SK-MEL-5 (cell line): ENCODE results near the gene PLK3. TPM values are rescaled to one million over a fixed set of nuclear protein-coding genes. Genes with fewer than 3 reads are reported as not detected.
"Not testable (repeated sequence)": the region's sequence is repeated elsewhere in the genome, so short reads cannot be mapped to it uniquely, and the experiment has no call there.

Experiments
- DNase-seq: peaks from one replicate; pipeline ENCODE4 v3.0.0-alpha.2; 2016; ENCODE audit warnings: low read depth, low spot score
- in situ Hi-C: cut with HindIII; loops from 2 replicates; pipeline ENCODE4 v1.10.0; 2016; ENCODE audit warnings: low sequenced_read_pairs, high pct_unique_total_duplicates, low pct_unique_long_range_greater_than_20kb
- total RNA-seq: library from RNA; depleted of rRNA; stranded (reverse); fragments of >200 nt; shearing (Covaris generic); gene quantifications from 2 replicates; pipeline ENCODE4 v1.2.3, GENCODE V29; 2014

The PLK3 gene
- total RNA-seq, 1 experiment from 2014 or later, result 5.0 TPM

DNA sequence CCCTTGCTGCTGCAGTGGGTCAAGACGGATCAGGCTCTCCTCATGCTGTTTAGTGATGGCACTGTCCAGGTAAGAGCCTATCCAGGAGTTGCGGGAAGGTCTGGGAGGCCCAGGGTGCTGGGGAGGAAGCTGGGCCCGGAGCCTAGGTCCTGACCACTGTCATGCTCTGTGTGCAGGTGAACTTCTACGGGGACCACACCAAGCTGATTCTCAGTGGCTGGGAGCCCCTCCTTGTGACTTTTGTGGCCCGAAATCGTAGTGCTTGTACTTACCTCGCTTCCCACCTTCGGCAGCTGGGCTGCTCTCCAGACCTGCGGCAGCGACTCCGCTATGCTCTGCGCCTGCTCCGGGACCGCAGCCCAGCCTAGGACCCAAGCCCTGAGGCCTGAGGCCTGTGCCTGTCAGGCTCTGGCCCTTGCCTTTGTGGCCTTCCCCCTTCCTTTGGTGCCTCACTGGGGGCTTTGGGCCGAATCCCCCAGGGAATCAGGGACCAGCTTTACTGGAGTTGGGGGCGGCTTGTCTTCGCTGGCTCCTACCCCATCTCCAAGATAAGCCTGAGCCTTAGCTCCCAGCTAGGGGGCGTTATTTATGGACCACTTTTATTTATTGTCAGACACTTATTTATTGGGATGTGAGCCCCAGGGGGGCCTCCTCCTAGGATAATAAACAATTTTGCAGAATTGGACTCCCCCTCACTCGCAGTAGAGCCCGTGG, 5.3 kb downstream of the PLK3 start:
- DNase-seq, result no peak
- in situ Hi-C loops, result no loop called here

DNA sequence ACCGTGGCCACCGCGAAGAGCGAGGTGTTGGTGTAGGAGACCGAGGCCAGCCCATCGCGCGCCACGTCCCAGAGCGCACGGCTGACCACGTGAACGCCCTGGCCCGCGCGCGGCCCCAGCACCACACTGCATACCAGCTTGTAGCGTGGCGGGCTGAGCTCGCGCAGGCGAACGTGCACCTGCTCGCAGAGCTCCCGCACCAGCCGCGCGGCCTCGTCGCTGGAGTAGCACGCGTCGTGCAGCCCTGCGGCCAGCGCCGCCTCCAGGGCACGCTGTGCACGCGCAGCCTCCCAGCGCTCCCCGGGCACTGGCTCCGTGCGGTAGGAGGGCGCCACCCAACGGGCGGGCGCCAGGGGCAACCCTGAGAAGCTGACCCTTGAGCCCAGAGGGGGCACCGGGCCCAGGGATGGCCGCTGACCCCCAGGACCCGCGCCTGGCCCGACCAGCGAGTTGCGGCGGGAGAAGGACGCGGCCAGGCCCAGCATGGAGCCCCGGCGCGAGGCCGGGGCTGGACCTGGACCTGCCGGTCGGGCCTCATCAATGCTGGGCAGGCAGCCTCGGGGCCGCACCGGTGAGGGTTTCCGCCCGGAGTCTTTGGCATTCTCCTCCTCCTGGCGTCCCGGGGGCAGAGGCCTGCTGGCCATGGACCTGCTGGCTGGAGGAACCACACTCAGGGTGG, 6.0 kb downstream of the PLK3 start:
- in situ Hi-C loops, result no loop called here
- no peak for DNase-seq

DNA sequence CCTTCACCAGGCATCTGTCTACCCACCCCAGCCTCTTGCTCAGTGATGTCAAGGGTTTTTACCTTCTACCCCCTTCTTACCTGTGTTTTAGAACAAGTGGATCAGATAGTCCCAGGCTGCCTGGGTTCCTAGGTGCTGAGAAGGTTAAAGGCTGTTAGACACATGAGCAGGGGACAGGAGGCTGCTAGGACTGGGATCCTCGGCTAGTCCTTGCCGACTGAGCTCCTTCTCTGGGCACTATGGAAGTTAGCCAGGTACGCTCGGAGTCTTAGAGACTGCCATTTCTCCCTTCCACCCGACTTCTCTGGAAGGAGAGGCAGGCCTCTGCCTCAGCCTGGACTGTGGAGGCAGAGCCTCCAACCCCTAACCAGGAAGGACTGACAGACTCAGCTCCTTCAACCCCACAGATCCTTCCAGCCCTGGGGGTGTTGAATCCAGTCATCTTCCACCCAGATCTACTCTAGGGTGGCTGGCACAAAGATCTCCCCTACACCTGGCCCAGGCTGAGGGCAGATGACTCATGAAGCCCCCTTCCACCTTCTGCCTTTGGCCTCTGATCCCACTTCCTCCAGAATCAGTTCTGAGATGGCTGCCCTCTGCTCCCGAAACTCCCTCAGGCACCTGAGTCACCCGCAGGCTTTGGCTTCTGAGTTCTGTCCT, 6.7 kb downstream of the PLK3 start, which contains the start of gene DYNLT4:
Gene DYNLT4 (minus strand): TSS at position 648 of the 660 bp plus-strand sequence. CDS start 683 bp downstream, outside the sequence.
- in situ Hi-C loops, result no loop called here
- DNase-seq, result no peak

DNA sequence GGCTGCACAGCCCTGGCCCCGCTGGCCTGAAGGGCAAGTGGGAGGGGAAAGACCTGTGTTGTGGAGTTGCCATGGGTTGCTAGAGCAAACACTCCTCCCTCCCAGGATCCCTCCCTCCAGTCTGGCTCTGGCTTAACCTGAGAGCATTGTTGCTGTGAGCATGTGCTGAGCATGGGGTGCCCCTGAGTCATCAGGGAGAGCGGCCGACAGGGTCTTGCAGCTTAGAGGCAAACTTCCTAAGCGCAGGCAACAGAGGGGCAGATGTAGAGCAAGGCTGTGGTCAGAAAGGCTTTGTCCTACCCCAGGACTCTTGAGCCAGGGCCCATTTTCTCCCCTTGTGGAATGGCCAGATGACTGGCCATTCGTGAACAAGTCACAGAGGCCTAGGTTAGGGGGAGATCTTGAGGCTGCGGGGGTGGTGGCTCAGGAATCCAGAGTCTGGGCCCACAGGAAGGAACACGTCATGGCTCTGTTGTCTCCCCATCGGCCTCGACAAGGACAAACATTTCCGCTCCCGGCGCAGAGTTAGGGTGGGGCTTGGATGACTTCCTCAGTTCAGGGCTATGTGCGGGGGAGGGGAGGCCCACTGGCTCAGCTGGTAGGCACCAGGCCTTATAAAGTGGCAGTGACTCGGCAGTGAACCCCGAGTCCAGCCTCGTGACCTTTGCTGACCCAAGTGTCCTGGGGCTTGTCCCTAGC, 7.3 kb downstream of the PLK3 start:
- in situ Hi-C loops, result no loop called here
- DNase-seq, result peak; percentile 90

DNA sequence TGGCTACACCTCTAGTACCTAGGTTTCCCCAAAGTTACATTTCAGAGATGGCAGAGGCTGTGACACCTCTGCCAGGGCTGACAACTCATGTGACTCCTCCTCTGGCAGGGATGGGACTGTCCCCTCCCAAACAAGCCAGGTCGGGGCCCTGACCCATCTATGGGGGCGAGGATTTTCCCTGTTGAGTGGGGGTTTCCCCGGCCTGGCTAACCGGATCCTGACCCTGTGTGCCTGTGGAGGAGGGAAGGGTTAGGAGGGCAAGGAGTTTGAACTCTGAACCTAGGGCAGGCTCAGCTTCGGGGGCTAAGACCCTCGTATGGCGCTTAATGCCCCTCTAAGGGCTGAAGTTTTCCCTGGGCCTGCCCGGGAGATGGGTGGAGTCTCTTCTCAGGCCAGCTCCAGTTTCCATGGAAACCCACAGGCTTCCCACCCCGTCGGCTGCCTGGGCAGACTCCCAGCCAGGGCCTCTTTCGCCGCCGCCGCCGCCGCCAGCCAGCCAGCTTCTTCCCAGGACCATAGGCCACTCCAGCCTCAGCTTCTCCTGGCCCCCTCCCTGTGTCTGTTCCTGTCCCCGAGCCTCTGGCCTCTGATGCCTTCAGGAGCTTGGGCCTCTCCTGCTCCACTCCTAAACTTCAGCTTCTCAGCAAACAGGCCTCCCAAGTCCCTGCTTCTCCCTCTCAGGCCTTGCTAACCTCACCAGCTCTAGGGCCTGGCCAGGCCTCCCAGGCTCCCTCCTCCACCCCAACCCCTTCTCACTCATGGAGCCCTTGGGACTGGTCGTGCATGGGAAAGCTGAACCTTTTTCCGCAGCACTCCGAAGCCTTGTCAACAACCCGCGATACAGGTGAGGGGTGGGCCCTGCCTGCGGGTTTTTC, 8.1 kb downstream of the PLK3 start, which contains the start of gene BTBD19:
Gene BTBD19 (plus strand): TSS at position 461 of the 875 bp plus-strand sequence. CDS start 298 bp downstream, at position 759.
- DNase-seq, result no peak
- in situ Hi-C loops, result no loop called here

DNA sequence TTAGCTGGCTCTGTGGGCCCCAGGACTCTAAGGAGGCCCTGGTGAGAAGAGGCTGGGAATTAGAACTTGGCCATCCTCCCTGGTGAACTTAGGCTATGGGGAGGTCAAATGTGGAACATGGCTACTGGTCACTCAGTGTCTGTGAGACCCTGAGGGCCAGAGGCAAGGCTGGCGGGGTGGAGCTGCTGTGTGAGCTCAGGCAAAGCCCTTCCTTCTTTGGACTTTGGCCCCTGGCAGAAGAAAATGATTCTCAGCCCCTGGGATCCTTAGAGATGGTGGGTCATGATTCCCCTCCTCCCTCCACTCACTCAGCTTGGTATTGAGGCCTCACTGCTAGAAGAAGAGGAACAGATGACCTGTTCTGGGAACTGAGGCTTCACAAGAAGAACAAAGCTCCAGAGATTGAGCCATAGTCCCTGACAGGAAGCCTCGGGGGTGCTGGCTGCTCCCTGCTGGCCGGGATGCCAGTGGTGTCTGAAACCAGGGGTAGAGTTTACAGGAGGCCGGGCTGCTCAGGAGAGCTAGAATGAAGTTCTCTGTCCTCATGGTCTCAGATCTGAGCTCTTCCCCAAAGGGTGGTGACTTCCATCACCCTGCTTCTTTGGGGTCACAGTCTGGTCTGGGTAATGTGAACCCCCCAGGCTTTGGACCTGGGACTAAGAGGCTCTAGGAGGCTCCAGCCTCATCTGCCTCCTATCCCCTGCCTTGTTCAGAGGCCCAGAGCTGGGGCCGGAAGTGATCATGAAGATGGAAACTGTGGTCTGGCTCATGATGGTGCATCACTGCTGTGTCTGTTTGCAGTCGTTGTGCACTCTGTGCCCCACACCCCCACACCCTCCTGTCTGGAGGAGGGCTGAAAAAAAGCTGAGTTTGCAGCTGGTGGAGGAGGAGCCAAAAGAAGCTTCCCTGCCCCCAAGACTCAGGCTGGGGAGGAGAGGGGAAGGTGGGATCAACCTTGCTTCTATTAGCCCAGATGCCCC, 9.1 kb downstream of the PLK3 start:
- no peak for DNase-seq
- in situ Hi-C loops, result no loop called here

DNA sequence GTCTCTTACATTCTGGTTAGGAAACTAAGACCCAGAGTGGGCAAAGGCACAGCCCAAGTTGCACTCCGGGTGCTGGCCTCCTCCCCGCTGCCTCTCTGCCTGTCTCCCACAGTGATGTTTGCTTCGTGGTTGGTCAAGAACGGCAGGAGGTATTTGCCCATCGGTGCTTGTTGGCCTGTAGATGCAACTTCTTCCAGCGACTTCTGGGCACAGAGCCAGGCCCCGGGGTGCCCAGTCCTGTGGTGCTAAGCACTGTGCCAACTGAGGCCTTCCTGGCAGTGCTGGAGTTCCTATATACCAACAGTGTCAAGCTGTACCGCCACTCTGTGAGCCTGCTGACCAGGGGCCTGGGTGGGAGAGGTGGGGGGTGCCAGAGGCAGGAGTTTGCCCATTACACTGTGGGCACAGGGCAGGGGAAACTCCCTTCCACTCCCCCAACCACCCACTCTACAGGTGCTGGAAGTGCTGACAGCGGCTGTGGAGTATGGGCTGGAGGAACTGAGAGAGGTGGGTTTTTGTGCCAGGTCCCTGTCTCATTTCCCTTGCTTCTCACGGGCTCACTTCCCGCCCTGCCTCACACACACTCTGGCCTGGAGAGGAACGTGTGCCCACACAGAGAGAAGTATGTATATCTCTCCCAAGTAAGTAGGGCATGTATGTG, 10.1 kb downstream of the PLK3 start:
- in situ Hi-C loops, result no loop called here
- no peak for DNase-seq

DNA sequence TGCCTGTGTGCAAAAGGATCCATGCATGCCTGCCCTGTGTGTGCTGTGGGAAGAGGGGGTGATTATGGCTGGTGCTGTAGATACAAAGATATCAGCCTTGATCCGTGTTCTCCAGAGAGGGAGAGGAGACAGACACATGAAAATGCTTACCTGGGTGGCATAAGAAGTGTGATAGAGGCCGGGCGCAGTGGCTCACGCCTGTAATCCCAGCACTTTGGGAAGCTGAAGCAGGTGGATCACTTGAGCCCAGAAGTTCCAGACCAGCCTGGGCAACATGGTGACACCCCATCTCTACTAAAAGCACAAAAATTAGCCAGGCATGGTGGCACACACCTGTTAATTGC, 10.6 kb downstream of the PLK3 start:
- in situ Hi-C loops, DNase-seq: not testable (repeated sequence)

DNA sequence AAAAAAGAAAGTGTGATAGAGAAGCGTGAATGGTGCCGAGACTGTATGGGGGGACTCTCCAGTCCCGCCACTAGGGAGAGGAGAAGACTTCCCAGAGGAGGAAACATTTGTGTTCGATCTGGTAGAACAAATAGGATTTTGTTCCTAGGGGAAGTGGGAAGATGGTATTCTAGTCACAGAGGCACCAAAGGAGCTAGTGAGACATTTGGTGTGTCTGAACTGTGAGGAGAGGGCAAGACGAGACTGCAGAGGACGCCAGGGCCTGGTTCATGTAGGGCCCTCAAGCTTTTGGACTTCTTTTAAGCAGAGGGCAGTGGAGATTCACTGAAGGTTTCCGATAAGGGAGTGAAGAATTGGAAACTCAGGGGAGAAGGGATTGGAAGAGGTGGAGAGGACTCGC, 11.1 kb downstream of the PLK3 start:
- DNase-seq, result no peak
- in situ Hi-C loops, result no loop called here

DNA sequence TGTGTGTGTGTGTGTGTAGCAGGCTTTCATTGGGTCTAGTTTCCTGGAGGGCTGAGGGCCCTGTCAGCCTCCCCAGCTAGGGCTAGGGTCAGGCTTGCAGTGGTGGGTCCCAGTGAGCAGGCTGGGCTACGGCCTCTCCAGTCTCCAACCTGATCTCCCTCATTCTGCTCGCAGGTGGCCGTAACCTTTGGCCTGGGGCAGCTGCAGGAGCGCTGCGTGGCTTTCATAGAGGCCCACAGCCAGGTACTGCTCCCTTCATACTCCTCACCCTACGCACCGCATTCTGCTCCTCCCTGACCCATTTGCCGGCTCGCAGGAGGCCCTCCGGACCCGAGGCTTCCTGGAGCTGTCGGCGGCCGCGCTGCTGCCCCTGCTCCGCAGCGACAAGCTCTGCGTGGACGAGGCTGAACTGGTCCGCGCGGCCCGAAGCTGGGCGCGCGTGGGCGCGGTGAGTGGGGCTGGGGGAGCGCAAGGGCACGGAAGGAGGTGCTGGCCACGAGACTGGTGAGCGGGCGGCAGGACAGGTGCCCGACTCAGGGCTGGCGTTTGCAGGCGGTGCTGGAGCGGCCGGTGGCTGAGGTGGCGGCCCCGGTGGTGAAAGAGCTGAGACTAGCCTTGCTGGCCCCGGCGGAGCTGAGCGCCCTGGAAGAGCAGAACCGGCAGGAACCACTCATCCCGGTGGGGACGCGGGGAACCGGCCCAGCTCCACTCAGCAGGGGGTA, 12.8 kb downstream of the PLK3 start:
- in situ Hi-C loops, result no loop called here
- DNase-seq, result no peak

DNA sequence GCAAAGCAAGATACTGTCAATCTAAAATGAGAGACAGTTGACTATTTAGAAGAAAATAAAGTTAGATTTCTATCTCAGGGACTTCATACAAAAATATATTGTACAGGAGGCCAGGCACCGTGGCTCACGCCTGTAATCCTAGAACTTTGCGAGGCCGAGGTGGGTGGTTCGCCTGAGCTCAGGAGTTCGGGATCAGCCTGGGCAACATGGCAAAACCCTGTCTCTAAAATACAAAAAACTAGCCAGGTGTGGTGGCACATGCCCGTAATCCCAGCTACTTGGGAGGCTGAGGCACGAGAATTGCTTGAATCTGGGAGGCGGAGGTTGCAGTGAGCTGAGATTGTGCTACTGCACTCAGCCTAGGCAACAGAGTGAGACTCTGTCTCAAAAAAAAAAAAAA, 15.7 kb downstream of the PLK3 start:
- DNase-seq, in situ Hi-C loops: not testable (repeated sequence)

DNA sequence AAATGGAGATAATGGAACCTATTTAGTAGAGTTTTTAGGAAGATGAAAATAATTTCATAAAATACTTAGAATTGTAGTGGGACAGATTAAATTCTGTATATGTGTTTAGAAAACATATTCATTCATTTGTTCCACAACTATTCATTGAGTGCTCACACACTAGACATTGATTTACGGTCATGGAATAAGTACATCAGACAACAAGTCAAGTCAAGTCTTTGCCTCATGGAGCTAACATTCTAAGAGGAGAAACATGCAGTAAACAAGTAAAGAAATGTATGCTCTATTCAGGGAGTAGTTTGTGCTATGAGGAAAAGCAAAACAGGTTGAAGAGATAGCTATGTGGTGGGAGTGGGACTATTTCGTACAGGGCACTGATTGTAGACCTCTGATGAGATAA, 17.1 kb downstream of the PLK3 start:
- DNase-seq, result no peak
- in situ Hi-C loops, result no loop called here

DNA sequence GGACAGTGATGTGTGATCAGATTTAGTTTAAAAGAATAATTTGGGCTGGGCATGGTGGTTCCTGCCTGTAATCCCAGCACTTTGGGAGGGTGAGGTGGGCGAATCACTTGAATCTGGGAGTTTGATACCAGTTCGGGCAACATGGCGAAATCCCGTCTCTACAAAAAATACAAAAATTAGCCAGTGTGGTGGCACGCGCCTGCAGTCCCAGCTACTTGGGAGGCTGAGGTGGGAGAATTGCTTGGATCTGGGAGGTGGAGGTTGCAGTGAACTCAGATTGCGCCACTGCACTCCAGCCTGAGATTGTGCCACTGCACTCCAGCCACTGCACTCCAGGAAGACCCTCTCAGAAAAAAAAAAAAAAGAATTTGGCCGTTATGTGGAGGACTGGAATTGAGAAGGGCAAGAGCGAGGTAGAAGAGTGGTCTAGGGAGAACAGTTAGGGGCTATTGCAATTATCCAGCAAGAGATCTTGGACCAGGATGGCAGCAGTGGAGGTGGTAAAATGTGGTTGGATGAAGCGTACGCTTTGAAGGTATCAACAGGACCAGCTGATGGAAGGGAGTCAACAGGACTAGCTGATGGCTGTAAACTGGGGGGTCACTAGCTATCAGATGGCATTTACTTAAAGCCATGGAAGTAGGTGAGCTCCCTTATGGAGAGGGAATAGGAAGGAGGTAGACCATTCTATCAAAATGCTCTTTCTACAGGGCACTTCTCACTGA, 17.8 kb downstream of the PLK3 start:
- no peak for DNase-seq
- in situ Hi-C loops, result no loop called here

DNA sequence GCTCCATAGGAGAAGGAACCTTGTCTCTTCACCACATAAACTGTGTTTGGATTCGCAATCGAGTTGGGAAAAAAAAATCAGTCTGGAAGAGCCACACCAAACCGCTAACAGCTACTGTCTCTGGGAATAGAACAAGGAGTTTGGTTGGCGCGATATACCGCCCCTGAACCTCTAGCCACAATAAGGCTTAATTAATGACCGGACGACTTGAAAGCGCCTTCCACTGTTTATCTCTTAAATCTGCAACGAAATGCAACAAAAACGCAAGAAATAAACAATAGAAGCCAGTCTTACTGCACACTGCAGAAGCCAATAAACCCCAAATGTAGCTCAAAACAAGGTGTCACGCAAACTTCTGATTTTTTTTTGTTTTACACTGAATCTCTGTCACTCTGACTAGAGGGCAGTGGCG, 19.0 kb downstream of the PLK3 start:
- DNase-seq, result no peak
- in situ Hi-C loops, result no loop called here
